Neural progenitor cell (in vitro differentiated cells): ENCODE data around the gene TMEM100. TPM values are rescaled to one million over a fixed set of nuclear protein-coding genes. Genes with fewer than 3 reads are reported as not detected.

Source experiments
- DNase-seq: peaks from one replicate; pipeline ENCODE4 v3.0.0-alpha.2; 2016; ENCODE audit warnings: low spot score
- H2AFZ ChIP-seq: fragments of 200-600 bp; sonication (generic); replicated peaks from 2 replicates; pipeline ENCODE4 v1.6.1; 2016; ENCODE audit warnings: antibody characterized with exemption
- H3F3A ChIP-seq: fragments of 200-600 bp; sonication (generic); 2 replicates; pipeline ENCODE4 v1.6.1; 2016; ENCODE audit warnings: antibody characterized with exemption, low read depth
- H3K27ac ChIP-seq: fragments of 200-600 bp; sonication (generic); 2 replicates; pipeline ENCODE4 v1.5.1; 2016; ENCODE audit warnings: mild to moderate bottlenecking
- H3K27me3 ChIP-seq: fragments of 200-600 bp; sonication (generic); 2 replicates; pipeline ENCODE4 v1.6.1; 2016; ENCODE audit warnings: mild to moderate bottlenecking, moderate library complexity
- H3K36me3 ChIP-seq: fragments of 200-600 bp; sonication (generic); 2 replicates; pipeline ENCODE4 v1.5.1; 2016
- H3K4me1 ChIP-seq: fragments of 200-600 bp; sonication (generic); 2 replicates; pipeline ENCODE4 v1.6.1; 2016; ENCODE audit warnings: mixed run types
- H3K4me2 ChIP-seq: fragments of 200-600 bp; sonication (generic); 2 replicates; pipeline ENCODE4 v1.6.1; 2016
- H3K4me3 ChIP-seq: fragments of 200-600 bp; sonication (generic); 2 replicates; pipeline ENCODE4 v1.5.1; 2016
- H3K79me2 ChIP-seq: fragments of 200-600 bp; sonication (generic); 2 replicates; pipeline ENCODE4 v1.6.1; 2016; ENCODE audit warnings: low read depth
- H3K9ac ChIP-seq: fragments of 200-600 bp; sonication (generic); 2 replicates; pipeline ENCODE4 v1.6.1; 2016
- H3K9me3 ChIP-seq: fragments of 200-600 bp; sonication (generic); 2 replicates; pipeline ENCODE4 v1.5.1; 2016; ENCODE audit warnings: low read depth
- H4K20me1 ChIP-seq: fragments of 200-600 bp; sonication (generic); 2 replicates; pipeline ENCODE4 v1.6.1; 2016; ENCODE audit warnings: low read depth
- H3K27ac Mint-ChIP-seq: 3 replicates; pipeline ENCODE4 v1.8.0; 2021; ENCODE audit warnings: mixed read lengths
- H3K27me3 Mint-ChIP-seq: 2 replicates; pipeline ENCODE4 v1.8.0; 2022; ENCODE audit warnings: low read depth, mild to moderate bottlenecking, inconsistent platforms, moderate library complexity, mixed read lengths; ENCODE audit not compliant: insufficient read depth
- H3K36me3 Mint-ChIP-seq: 3 replicates; pipeline ENCODE4 v1.8.0; 2021; ENCODE audit warnings: mixed read lengths
- H3K4me1 Mint-ChIP-seq: 3 replicates; pipeline ENCODE4 v1.8.0; 2021; ENCODE audit warnings: mixed read lengths
- H3K4me3 Mint-ChIP-seq: 3 replicates; pipeline ENCODE4 v1.8.0; 2021; ENCODE audit warnings: mild to moderate bottlenecking, moderate library complexity, mixed read lengths
- H3K9me3 Mint-ChIP-seq: 3 replicates; pipeline ENCODE4 v1.8.0; 2020; ENCODE audit warnings: mixed read lengths
- EZH2 ChIP-seq: fragments of 200-600 bp; sonication (generic); IDR thresholded peaks from 2 replicates; pipeline ENCODE4 v1.6.1; 2017; ENCODE audit warnings: antibody characterized with exemption, mild to moderate bottlenecking, moderate library complexity
- EZH2phosphoT487 ChIP-seq: fragments of 200-600 bp; sonication (generic); IDR thresholded peaks from 2 replicates; pipeline ENCODE4 v1.6.1; 2017; ENCODE audit warnings: antibody characterized with exemption
- total RNA-seq: library from RNA; depleted of rRNA; stranded (reverse); fragments of >200 nt; gene quantifications from 2 replicates; pipeline ENCODE4 v1.2.3, GENCODE V29; 2015; ENCODE audit warnings: low replicate concordance
- TF ChIP-seq, protein P1 (sequence below): fragments of 200-600 bp; sonication (generic); IDR thresholded peaks from 2 replicates; pipeline ENCODE4 v1.5.1; 2017; ENCODE audit warnings: antibody characterized with exemption, mild to moderate bottlenecking

The TMEM100 gene
- total RNA-seq, 1 donor from 2014 or later = 1.2 TPM

- Histone ChIP-seq H3K4me2 (no peak overlapping the region), H3K9me3 (no peaks in the 10 kb centered on the region), H3K27ac (no peak overlapping the region), H3K4me1 (peaks cover 25% of the 10 kb centered on the region), H3K27me3 (no peaks in the 10 kb centered on the region), H3K36me3 (no peaks in the 10 kb centered on the region), H3F3A (peaks cover 13% of the 10 kb centered on the region), H2AFZ (no peak overlapping the region), H3K4me3 (no peak overlapping the region), H3K9ac (no peak overlapping the region), H4K20me1 (no peaks in the 10 kb centered on the region), H3K79me2 (no peaks in the 10 kb centered on the region)
- no peaks in the 10 kb centered on the region for H3K36me3 Mint-ChIP-seq
- H3K4me3 Mint-ChIP-seq = no peak overlapping the region
- TF ChIP-seq, protein P1, sequence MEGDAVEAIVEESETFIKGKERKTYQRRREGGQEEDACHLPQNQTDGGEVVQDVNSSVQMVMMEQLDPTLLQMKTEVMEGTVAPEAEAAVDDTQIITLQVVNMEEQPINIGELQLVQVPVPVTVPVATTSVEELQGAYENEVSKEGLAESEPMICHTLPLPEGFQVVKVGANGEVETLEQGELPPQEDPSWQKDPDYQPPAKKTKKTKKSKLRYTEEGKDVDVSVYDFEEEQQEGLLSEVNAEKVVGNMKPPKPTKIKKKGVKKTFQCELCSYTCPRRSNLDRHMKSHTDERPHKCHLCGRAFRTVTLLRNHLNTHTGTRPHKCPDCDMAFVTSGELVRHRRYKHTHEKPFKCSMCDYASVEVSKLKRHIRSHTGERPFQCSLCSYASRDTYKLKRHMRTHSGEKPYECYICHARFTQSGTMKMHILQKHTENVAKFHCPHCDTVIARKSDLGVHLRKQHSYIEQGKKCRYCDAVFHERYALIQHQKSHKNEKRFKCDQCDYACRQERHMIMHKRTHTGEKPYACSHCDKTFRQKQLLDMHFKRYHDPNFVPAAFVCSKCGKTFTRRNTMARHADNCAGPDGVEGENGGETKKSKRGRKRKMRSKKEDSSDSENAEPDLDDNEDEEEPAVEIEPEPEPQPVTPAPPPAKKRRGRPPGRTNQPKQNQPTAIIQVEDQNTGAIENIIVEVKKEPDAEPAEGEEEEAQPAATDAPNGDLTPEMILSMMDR = no peak
- TF ChIP-seq EZH2phosphoT487 (no peak), EZH2 (no peak)
- DNase-seq = no peak
- peaks cover 6% of the 10 kb centered on the region for H3K27me3 Mint-ChIP-seq
- H3K27ac Mint-ChIP-seq = no peak overlapping the region
- H3K9me3 Mint-ChIP-seq = no peaks in the 10 kb centered on the region
- H3K4me1 Mint-ChIP-seq = peaks cover 19% of the 10 kb centered on the region
These were observed 13.2 kb downstream of the TMEM100 start for GRCh38 chr17:55709440-55709839.

DNA sequence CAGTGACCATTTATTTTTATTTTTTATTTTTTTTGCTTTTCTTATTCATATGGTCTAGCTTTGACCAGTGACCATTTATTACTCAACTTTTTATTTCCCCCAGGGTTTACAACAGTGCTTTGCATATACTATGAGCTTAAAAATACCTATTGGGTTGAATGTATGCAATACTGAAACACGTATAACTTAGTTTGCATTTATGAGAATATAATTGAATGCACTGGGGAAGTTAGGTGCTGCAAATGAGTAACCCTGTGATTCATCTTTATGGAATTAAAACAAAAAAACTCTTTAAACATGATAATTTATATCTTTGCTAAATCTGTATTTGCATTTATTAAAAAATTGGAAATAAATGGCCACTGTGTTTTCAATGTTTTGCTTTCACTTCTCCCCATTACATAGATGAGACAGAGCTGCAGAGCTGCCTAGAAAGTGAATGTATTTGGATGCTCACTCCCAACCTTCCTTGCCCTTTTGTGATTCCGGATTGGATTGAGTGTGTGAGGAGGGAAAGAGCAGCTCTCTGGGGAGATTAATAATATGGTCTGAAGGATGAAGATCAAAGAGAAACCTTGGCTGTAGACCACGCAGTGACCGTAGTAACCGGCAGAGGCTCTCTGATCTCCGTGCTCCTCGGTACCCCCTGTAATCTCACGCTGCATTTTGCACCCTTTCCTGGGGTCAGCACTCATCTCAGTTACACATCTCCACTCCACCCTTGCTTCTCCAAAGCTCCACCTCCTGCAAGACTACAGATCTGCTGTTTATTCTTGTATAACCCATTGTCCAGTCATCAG is 14.3 kb downstream of the TMEM100 start:
- Histone ChIP-seq H3K4me2 (no peak overlapping the region), H3K27me3 (no peaks in the 10 kb centered on the region), H3K9me3 (no peaks in the 10 kb centered on the region), H3K9ac (no peak overlapping the region), H3K79me2 (no peaks in the 10 kb centered on the region), H3K27ac (no peak overlapping the region), H3F3A (peaks cover 13% of the 10 kb centered on the region), H4K20me1 (no peaks in the 10 kb centered on the region), H2AFZ (no peak overlapping the region), H3K36me3 (no peaks in the 10 kb centered on the region), H3K4me3 (no peak overlapping the region), H3K4me1 (peaks cover 25% of the 10 kb centered on the region)
- no peak overlapping the region for H3K27ac Mint-ChIP-seq
- no peaks in the 10 kb centered on the region for H3K36me3 Mint-ChIP-seq
- H3K4me1 Mint-ChIP-seq = peaks cover 19% of the 10 kb centered on the region
- no peak for DNase-seq
- H3K9me3 Mint-ChIP-seq = no peaks in the 10 kb centered on the region
- H3K27me3 Mint-ChIP-seq = peaks cover 2% of the 10 kb centered on the region
- H3K4me3 Mint-ChIP-seq = no peak overlapping the region
- TF ChIP-seq, protein P1 = no peak
- TF ChIP-seq EZH2 (no peak), EZH2phosphoT487 (no peak)

- TF ChIP-seq EZH2phosphoT487 (no peak), EZH2 (no peak)
- TF ChIP-seq, protein P1 = no peak
- H3K9me3 Mint-ChIP-seq = peaks cover 3% of the 10 kb centered on the region
- peaks cover 19% of the 10 kb centered on the region for H3K4me1 Mint-ChIP-seq
- H3K4me1 ChIP-seq = peaks cover 25% of the 10 kb centered on the region
- H3K27ac ChIP-seq = no peak overlapping the region
- no peak overlapping the region for H3K27ac Mint-ChIP-seq
- no peak overlapping the region for H3K4me3 ChIP-seq
- H3K36me3 Mint-ChIP-seq = no peaks in the 10 kb centered on the region
- H3K27me3 Mint-ChIP-seq = peaks cover 2% of the 10 kb centered on the region
- H3K79me2 ChIP-seq = no peaks in the 10 kb centered on the region
- H3K4me3 Mint-ChIP-seq = no peak overlapping the region
- no peaks in the 10 kb centered on the region for H3K27me3 ChIP-seq
- peak overlapping the region; percentile 74 for H2AFZ ChIP-seq
- DNase-seq = peak; percentile 55
- no peaks in the 10 kb centered on the region for H4K20me1 ChIP-seq
- H3K9ac ChIP-seq = no peak overlapping the region
- H3K9me3 ChIP-seq = no peaks in the 10 kb centered on the region
- peaks cover 13% of the 10 kb centered on the region for H3F3A ChIP-seq
- H3K4me2 ChIP-seq = peak overlapping the region; percentile 51
- no peaks in the 10 kb centered on the region for H3K36me3 ChIP-seq
These were observed 15.6 kb downstream of the TMEM100 start for GRCh38 chr17:55706808-55707773.
